ENCODE data around the gene SCAANT1. TPM values are rescaled to one million over a fixed set of nuclear protein-coding genes. Genes with fewer than 3 reads are reported as not detected.

SCAANT1 gene
- total and polyA plus RNA-seq, 2 of the 8 experiments (the other 6 are each of a cell fraction or from before 2014, with no cell fraction given) = not detected

- Histone ChIP-seq H3K4me2 (ENCODE audit: insufficient read depth in 1 of 2, low read depth in 2 of 2, low read length in 2 of 2) (no peak overlapping the region), H3K9ac (replicated peaks in 1 of 4; ENCODE audit: extremely low read depth in 1 of 4, low read depth in 3 of 4, low read length in 3 of 4) (no peak overlapping the region), H2BK12ac (ENCODE audit: low read depth, low read length) (no peak overlapping the region), H2BK20ac (ENCODE audit: low read length) (no peak overlapping the region), H3K9me3 (ENCODE audit: insufficient read depth in 2 of 2, low read depth in 1 of 2, low read length in 1 of 2) (peaks cover 10% of the 10 kb centered on the region in 2 experiments; a peak in 3 of 4 replicates), H3K23ac (ENCODE audit: insufficient read length) (no peak overlapping the region), H2BK5ac (ENCODE audit: low read depth, low read length) (no peak overlapping the region), H3K79me2 (ENCODE audit: control insufficient read depth in 1 of 2, insufficient read depth in 2 of 2, low read length in 2 of 2) (0 out of 4 replicates have a peak, but pooled peaks cover 0 to 5% of the 10 kb centered on the region in 2 experiments), H2AK5ac (ENCODE audit: low read depth, low read length) (no peak overlapping the region), H3K79me1 (ENCODE audit: low read depth, low read length) (peaks cover 4% of the 10 kb centered on the region), H3K14ac (ENCODE audit: insufficient read length) (no peak overlapping the region), H2AFZ (ENCODE audit: low read length) (no peak overlapping the region), H2BK15ac (ENCODE audit: low read length) (no peak overlapping the region), H2BK120ac (replicated peaks; ENCODE audit: low read depth, low read length) (no peak overlapping the region), H3K4me3 (ENCODE audit: extremely low read depth in 1 of 4, insufficient read depth in 2 of 4, low read depth in 3 of 4, low read length in 4 of 4) (no peak overlapping the region), H3K18ac (ENCODE audit: extremely low read depth, low read length) (no peak overlapping the region), H3K27ac (ENCODE audit: low read depth, low read length) (no peak overlapping the region), H4K8ac (ENCODE audit: extremely low read depth, insufficient read depth, low read length) (no peak overlapping the region), H3K27me3 (replicated peaks in 1 of 4; ENCODE audit: control insufficient read depth in 3 of 4, extremely low read depth in 1 of 4, insufficient read depth in 3 of 4, low read length in 3 of 4) (no peaks in the 10 kb centered on the region), H3K56ac (replicated peaks; ENCODE audit: insufficient read length, low read depth, low read length) (no peak overlapping the region), H3K4me1 (replicated peaks in 1 of 4; ENCODE audit: control insufficient read depth in 3 of 4, insufficient read depth in 4 of 4, low read length in 3 of 4) (no peaks in the 10 kb centered on the region), H3K23me2 (ENCODE audit: low read depth, low read length) (no peaks in the 10 kb centered on the region; the same call in 1 of the 2 replicates), H4K91ac (replicated peaks; ENCODE audit: insufficient read length, low read length) (no peak overlapping the region), H4K5ac (ENCODE audit: insufficient read length, low read depth, low read length) (no peak overlapping the region), H3K36me3 (ENCODE audit: control insufficient read depth in 2 of 4, insufficient read depth in 4 of 4, low read length in 3 of 4) (peaks cover 4 to 29% (median 9%) of the 10 kb centered on the region in 4 experiments; a peak in 6 of 8 replicates), H3K4ac (replicated peaks; ENCODE audit: insufficient read length, low read depth, low read length) (no peak overlapping the region), H4K20me1 (replicated peaks in 1 of 2; ENCODE audit: control insufficient read depth in 1 of 2, insufficient read depth in 2 of 2, low read length in 2 of 2) (no peaks in the 10 kb centered on the region)
- ChIA-PET CTCF (ENCODE audit: partially characterized antibody) (interaction anchor here (0.8 to 1.2 kb wide), 2 partner anchors 22 to 571 kb away, joined by 3 read pairs; no protein-coding TSS in a partner anchor), POLR2A (ENCODE audit: partially characterized antibody) (interaction anchor here (1.5 kb wide), 1 partner anchor 10 kb away, joined by 3 read pairs; the partner anchor contains the start of gene SCAANT1)
- 92% methylated on average over 6 of the region's 6 CpGs; no CpG with 5 or more reads in 1 of the 2 experiments for WGBS, 2 experiments (ENCODE audit: extremely low coverage in 1 of 2, insufficient coverage in 1 of 2, insufficient read length in 1 of 2, insufficient replicate concordance in 2 of 2, low coverage in 1 of 2, low lambda C conversion rate in 2 of 2, missing lambda C conversion rate in 1 of 2)
- FAIRE-seq (no peak), DNase-seq (ENCODE audit: low read depth in 1 of 2, low spot score in 2 of 2) (no peak)
- TF ChIP-seq PHF8 (conservative IDR thresholded peaks at IDR 0.05; ENCODE audit: low read depth, low read length) (no peak), KDM1A (IDR thresholded peaks at IDR 0.05; ENCODE audit: borderline replicate concordance, low read length) (no peak), CBX8 (IDR thresholded peaks at IDR 0.05; ENCODE audit: borderline replicate concordance, low read depth, low read length) (no peak), POLR2A (IDR thresholded peaks at IDR 0.05; ENCODE audit: control extremely low read depth in 1 of 2, low read depth in 2 of 2, low read length in 2 of 2) (no peak), CBX5 (IDR thresholded peaks at IDR 0.05; ENCODE audit: low read depth, low read length) (no peak), SRF (IDR thresholded peaks at IDR 0.05; ENCODE audit: low read depth, low read length) (no peak), CHD1 (IDR thresholded peaks at IDR 0.05; ENCODE audit: low read depth, low read length) (no peak), SP1 (IDR thresholded peaks at IDR 0.05; ENCODE audit: low read depth, low read length) (no peak), KDM5A (IDR thresholded peaks at IDR 0.05; ENCODE audit: low read length) (no peak), ZNF274 (IDR thresholded peaks at IDR 0.05; ENCODE audit: borderline replicate concordance, extremely low read depth, low read length) (no peak), SP2 (IDR thresholded peaks at IDR 0.05; ENCODE audit: low read length) (no peak), TAF1 (IDR thresholded peaks at IDR 0.05; ENCODE audit: low read depth, low read length) (no peak), BCL11A (IDR thresholded peaks at IDR 0.05; ENCODE audit: low read depth in 2 of 2, low read length in 2 of 2) (no peak), RAD21 (IDR thresholded peaks at IDR 0.05 in 1 of 2, conservative IDR thresholded peaks at IDR 0.05 in 1 of 2; ENCODE audit: low read depth in 2 of 2, low read length in 2 of 2) (no peak)
Observed at GRCh38 chr3:63921741-63922482, 9.7 kb upstream of the SCAANT1 start.
